ENCODE data around the gene TADA1. TPM values are rescaled to one million over a fixed set of nuclear protein-coding genes. Genes with fewer than 3 reads are reported as not detected.

Gene TADA1, protein sequence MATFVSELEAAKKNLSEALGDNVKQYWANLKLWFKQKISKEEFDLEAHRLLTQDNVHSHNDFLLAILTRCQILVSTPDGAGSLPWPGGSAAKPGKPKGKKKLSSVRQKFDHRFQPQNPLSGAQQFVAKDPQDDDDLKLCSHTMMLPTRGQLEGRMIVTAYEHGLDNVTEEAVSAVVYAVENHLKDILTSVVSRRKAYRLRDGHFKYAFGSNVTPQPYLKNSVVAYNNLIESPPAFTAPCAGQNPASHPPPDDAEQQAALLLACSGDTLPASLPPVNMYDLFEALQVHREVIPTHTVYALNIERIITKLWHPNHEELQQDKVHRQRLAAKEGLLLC
- 11.4 to 13.9 TPM (median 13.6 TPM) in 5 replicates for total RNA-seq (2022; extraction: Qiagen RNA extraction)

GRCh38 chr1:166875734-166876539 is at the start of gene TADA1:
Gene TADA1 (minus strand): TSS chr1:166876264. CDS start chr1:166876233, 31 bp downstream.

GRCh38 chr1:166838766-166839599 is 37.1 kb downstream of the TADA1 start, which contains the start of gene POGK:
Gene POGK (plus strand): TSS chr1:166839475. CDS start chr1:166840957, 1,482 bp downstream.

Other genes with a start within 250 kb of the TADA1 start
- gene POGK, start 36.8 kb downstream of the TADA1 start, total RNA-seq (2022; extraction: Qiagen RNA extraction) = 25.1 to 30.7 TPM (median 28.5 TPM) in 5 replicates
- gene ILDR2, start 99.3 kb upstream of the TADA1 start, total RNA-seq (2022; extraction: Qiagen RNA extraction) = 0.02 to 0.05 TPM (median 0.03 TPM) in 3 of 5 replicates, not detected in the others
- not detected in 5 replicates for gene MAEL, start 113.0 kb upstream of the TADA1 start, total RNA-seq (2022; extraction: Qiagen RNA extraction)
- not detected in 5 replicates for gene GPA33, start 214.1 kb upstream of the TADA1 start, total RNA-seq (2022; extraction: Qiagen RNA extraction)
- gene STYXL2, start 217.8 kb upstream of the TADA1 start, total RNA-seq (2022; extraction: Qiagen RNA extraction) = not detected in 5 replicates

Measured in A549 treated with Mapracorat at 1 μM for 4 hours (cell line).